GM06990 (cell line): ENCODE results near the gene WWC2.

Experiments used
- DNase-seq: peaks from one replicate; pipeline ENCODE4 v3.0.0-alpha.2; 2011; ENCODE audit not compliant: insufficient read length; ENCODE audit errors: extremely low read depth
- H3K27me3 ChIP-seq: replicated peaks from 2 replicates; pipeline ENCODE4 v1.6.0; 2011; ENCODE audit warnings: low read length; ENCODE audit not compliant: control insufficient read depth, insufficient read depth
- H3K36me3 ChIP-seq: 2 replicates; pipeline ENCODE4 v1.5.1; 2011; ENCODE audit warnings: low read length; ENCODE audit not compliant: control insufficient read depth, insufficient read depth
- H3K4me3 ChIP-seq: replicated peaks from 2 replicates; pipeline ENCODE4 v1.5.1; 2011; ENCODE audit warnings: low read depth, mild to moderate bottlenecking, control low read depth, low read length
- TF ChIP-seq, protein P1 (sequence below): IDR thresholded peaks from 2 replicates; pipeline ENCODE4 v1.5.1; 2011; ENCODE audit warnings: low read length, control low read depth, mild to moderate bottlenecking, inconsistent platforms; ENCODE audit not compliant: insufficient read depth, poor library complexity, severe bottlenecking

The WWC2 gene

DNA sequence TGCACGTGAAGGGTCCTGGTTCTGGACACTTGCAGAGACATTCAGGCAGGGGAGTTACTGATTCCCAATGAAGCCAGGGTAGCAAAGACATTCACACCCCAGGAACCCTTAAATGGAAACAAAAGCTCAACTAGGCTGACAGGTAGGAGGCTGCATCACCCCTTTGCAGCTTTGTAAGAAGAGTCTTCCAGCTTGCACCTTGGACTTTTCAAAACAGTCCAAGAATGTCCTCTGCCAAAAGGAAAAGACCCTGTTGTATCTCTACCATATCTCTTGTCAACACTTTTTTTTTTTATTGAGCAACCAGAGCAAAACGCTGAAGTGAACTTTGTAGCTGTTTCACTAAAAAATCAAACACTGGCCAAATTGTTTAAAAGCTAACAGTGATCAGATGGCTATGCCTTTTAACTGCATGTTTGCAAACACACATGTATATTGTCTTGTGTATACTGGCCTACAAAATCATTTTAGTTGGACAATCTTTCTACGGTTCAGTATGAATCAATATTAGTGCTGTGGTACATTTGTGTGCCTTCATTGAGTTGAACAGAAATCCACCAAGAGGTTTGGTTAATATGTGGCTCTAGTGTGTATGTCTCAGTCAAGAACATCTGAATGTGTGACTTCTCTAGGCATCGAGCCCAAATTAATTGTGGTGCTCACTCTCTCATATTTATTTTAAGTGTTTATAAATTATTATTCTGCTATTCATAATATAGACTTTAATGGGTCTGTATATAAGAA lies 18.5 kb upstream of the WWC2 start:
- Histone ChIP-seq H3K4me3 (no peak overlapping the region), H3K36me3 (no peaks in the 10 kb centered on the region), H3K27me3 (no peaks in the 10 kb centered on the region)
- DNase-seq = no peak
- TF ChIP-seq, protein P1, sequence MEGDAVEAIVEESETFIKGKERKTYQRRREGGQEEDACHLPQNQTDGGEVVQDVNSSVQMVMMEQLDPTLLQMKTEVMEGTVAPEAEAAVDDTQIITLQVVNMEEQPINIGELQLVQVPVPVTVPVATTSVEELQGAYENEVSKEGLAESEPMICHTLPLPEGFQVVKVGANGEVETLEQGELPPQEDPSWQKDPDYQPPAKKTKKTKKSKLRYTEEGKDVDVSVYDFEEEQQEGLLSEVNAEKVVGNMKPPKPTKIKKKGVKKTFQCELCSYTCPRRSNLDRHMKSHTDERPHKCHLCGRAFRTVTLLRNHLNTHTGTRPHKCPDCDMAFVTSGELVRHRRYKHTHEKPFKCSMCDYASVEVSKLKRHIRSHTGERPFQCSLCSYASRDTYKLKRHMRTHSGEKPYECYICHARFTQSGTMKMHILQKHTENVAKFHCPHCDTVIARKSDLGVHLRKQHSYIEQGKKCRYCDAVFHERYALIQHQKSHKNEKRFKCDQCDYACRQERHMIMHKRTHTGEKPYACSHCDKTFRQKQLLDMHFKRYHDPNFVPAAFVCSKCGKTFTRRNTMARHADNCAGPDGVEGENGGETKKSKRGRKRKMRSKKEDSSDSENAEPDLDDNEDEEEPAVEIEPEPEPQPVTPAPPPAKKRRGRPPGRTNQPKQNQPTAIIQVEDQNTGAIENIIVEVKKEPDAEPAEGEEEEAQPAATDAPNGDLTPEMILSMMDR = no peak

DNA sequence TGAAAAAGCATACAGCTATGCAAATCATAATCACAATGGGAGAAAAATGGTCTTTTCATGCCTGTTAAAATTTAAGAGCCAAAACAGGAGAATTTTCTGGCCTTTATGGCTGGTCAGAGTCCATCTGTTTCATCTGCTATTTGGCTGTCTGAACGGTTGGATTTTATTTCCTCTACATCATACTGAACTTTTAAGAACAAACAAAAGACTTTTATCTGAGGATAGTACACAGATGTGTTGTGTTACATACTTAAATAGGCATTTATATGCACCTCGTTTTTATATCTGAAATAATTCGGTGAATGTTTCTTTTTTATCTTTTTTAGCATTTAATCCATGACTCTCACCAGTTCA lies 18.0 kb upstream of the WWC2 start:
- DNase-seq = no peak
- Histone ChIP-seq H3K4me3 (no peak overlapping the region), H3K36me3 (no peaks in the 10 kb centered on the region), H3K27me3 (no peaks in the 10 kb centered on the region)
- TF ChIP-seq, protein P1 = no peak

DNA sequence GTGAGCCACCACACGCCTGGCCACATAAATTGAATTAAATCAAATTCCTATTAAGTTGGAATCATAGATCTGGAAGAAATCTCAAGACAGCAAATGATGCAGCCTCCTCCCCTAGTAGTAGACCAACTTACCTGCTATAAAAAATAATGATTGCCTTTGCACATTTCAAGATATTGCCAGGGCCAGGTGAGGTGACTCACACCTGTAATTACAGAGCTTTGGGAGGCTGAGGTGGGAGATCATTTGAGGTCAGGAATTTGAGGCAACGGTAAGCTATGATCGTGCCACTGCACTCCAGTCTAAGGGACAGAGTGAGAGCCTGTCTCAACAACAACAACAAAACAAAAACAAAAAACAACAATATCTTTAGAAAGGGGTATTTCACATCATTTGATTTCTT lies 17.0 kb upstream of the WWC2 start:
- Histone ChIP-seq H3K36me3 (no peaks in the 10 kb centered on the region), H3K4me3 (no peak overlapping the region), H3K27me3 (no peaks in the 10 kb centered on the region)
- no peak for DNase-seq
- TF ChIP-seq, protein P1 = no peak

DNA sequence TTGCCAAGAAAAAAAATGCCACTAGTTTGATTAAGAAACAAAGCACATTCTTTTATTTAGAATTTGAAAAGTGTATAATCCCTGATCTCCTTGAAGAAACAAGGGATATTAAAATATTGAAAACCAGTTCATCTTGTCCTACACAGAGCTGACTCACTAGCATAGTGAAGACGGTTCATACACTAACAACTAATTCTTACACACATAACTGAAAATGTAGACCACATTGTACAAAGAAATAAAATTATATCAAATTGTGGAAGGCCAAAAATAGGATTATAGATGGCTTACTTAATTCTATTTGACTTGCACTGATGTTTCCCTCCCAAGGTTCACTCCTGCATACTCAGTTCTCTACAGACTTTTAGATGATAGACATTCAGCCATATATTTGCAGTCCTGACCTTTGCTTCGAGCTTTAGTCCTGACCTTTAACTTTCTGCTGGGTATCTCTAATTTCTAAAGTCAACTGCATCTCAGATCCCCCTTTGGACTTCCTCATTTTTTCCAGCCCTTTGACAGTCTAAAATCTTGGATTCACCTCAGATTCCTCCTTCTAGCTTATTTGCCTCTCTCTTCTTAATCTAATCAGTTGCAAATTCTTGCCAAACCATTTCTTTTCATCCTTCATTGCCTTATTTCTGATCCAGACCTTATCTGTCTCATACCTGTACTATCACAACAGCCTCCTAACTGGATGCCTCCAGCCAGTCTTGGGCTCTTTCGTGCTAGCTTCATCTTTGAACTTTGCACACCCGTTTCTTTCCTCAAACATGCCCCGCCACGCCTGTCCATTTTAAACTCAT lies 4.5 kb upstream of the WWC2 start:
- no peaks in the 10 kb centered on the region for H3K36me3 ChIP-seq
- no peak for DNase-seq
- TF ChIP-seq, protein P1 = no peak
- no peak overlapping the region for H3K4me3 ChIP-seq
- H3K27me3 ChIP-seq = no peaks in the 10 kb centered on the region

DNA sequence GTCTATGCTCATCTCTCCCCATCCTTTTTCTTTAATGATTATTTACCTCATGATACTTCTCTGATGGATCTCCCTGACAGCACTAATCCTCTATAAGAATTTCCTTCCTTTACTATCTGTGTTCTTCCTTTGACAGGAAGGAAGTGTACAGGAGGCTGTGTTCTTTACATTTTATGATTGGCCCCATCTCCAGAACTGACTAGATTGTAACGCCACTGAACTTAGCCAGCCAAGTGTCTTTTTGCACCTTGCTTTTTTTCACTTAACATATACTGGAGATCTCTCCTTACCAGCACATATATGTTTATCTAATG lies 3.9 kb upstream of the WWC2 start:
- Histone ChIP-seq H3K27me3 (no peaks in the 10 kb centered on the region), H3K36me3 (no peaks in the 10 kb centered on the region), H3K4me3 (no peak overlapping the region)
- TF ChIP-seq, protein P1 = no peak
- no peak for DNase-seq
